Activated CD4-positive, alpha-beta T cell treated with anti-CD3 and anti-CD28 coated beads, Interleukin-2, amount 50 U/mL, for 48 hours (primary cell): ENCODE results near the gene NAP1L1.

Experiments
- DNase-seq, 2 experiments: peaks; one replicate each; pipeline ENCODE4 v3.0.0-alpha.2; 2020

Gene NAP1L1

DNA sequence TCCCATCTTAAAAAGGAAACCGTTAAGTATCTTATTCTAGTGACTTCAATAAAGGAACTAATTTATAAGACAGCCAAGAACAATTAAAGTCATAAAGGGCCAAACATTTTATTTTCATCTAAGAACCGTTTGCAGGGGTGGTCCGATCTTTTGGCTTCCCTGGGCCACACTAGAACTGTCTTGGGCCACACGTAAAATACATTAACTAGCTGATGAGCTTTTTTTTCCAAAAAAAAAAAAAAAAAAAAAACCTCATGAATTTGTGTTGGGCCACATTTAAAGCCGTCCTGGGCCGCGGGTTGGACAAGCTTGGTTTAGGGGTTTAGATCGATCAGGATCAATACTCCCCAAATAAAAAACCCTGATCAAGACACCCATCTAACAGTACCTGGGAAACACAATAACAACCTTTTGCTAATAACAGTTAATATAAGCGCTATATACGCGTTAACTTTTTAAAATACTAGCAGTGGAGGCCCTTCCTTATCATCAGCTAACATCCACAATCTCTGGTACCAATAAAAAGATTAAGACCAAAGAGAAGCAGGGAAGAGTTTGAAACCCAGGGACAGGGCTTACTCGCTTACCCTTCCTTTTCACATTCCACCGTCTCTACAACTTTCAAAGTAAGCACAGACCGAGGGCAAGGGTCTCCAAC, 1.1 kb downstream of the NAP1L1 start:
- DNase-seq, result no peak

GRCh38 chr12:76081909-76082308, 2.6 kb downstream of the NAP1L1 start:
- no peak for DNase-seq

GRCh38 chr12:76080729-76081415, 3.6 kb downstream of the NAP1L1 start:
- DNase-seq, result no peak

DNA sequence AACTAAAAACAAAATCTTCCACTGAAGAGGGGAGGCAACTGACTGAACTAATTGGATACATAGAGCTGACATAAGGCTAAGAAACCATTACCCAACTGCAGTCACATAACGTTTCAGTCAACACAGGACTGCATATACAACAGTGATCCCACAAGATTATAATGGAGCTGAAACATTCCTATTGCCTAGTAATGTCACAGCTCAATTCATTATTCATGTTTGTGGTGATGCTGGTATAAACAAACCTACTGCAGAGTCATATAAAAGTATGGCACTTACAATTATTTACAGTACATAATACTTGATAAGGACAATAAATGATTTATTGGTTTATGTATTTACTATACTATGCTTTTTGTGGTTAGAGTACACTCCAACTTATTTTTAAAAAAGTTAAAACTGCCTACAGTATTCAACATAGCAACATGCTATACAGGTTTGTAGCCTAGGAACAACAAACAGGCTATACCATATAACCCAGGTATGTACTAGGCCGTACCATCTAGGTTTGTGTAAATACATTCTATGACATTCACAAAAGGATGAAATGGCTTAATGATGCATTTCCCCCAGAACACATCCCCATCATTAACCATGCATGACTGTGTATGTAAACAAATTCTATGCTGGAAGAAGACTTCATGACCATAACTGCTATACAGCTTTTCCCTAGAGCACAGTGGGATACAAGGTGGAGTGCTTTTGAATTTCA, 4.3 kb downstream of the NAP1L1 start:
- DNase-seq, result no peak

DNA sequence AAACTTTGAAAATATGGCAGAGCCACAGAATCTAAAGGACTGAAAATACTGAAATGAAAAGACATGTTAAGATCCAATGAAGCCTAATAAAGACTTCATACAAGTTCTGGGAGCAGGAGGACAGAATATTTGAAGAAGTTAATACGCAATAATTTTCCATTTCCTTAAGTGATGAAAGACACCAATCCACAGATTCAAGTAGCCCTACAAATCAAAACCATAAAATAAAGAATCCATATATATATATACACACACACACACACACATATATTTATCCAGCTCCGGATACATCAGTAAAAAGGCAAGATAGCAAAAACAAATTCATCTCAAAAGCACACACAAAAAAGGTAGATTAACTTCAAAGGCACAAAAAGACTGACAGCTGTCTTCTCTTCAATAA, 5.7 kb downstream of the NAP1L1 start:
- no peak for DNase-seq

DNA sequence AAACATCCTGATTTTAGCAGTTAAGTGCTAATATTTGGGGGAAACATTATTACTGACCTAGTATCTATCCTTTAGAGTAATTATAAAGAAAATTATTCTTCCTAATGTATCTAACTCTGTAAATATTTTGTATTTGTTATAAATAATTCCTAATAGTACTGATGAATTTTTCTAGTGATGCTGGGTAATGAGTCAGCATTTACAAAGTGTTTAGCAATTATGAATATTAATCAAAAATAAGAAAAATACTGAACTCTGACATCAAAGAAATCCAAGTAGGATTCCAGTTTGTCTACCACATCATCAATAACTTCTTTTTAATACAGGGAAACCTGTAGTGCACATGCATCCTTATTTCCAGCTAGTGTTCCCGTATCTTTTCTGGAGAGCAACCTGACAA, 9.0 kb downstream of the NAP1L1 start:
- DNase-seq, result no peak

DNA sequence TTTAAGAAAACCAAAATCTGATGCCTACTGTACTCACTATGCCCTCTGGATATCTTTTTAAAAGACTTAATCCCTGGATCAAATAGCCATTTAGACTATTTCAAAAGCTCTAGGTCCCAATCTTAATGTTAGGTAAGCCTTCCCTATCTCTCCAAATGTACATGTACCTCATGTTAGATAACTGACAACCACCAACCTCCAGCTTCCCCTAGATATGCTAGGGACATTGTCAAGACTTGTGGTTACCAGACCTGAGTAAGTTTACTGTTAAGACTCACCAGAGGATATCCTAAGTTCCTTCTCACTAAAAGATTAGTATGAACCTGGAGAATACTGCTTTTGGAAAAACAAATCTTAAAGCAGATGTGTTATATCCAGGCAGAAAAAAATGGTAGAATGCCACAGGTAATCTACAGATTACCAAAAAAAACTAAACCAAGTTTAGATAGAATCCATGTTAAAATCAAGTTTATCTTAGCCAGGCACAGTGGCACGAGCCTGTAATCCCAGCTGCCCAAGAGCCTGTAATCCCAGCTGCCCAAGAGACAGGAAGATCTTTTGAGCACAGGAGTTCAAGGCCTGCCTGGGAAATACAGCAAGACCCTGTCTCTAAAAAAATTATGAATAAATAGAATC, 9.7 kb downstream of the NAP1L1 start:
- DNase-seq, result no peak

- no peak for DNase-seq
These were observed 10.9 kb downstream of the NAP1L1 start for GRCh38 chr12:76073561-76073960.

DNA sequence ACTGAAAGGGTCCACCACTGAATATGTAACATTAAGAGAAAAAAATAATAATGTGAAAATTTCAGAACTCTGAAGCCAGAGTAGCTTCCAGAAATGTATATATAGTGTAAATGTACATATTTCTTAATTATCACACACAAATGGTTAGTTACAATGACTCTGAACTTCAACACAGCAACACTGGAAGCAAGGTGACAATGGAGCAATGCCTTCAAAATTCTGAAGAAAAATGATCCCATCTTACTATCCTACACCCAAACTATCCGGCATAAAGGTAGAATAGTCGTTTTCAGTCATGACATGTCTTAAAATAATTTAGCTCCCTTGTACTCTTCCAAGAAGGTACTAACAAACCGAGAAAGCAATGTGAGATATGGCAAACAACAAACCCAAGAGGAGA, 11.9 kb downstream of the NAP1L1 start:
- no peak for DNase-seq

- no peak for DNase-seq
These were observed 15.1 kb downstream of the NAP1L1 start for GRCh38 chr12:76069339-76069738.

DNA sequence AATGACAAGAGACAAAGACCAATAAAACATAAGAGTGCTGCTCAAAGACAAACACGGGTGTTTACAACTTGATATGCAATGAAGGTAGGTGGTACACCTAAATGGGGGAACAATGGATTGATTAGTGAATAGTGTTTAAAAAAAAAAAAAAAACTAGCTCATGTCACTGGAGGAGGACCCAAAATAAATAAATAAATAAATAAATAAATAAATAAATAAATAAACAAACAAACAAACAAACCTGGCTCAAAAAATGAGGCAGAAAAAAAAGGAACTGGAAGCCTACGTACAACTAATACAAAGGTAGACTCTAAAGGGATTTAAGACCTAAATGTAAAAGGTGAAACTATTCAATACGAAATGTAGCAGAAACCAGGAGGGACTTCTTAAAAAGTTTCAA, 18.6 kb downstream of the NAP1L1 start:
- DNase-seq, result no peak

- DNase-seq, result no peak
These were observed 19.6 kb downstream of the NAP1L1 start for GRCh38 chr12:76064904-76065303.

- DNase-seq, result no peak
These were observed 24.4 kb downstream of the NAP1L1 start for GRCh38 chr12:76060111-76060510.

GRCh38 chr12:76057326-76057725, 27.2 kb downstream of the NAP1L1 start:
- DNase-seq, result no peak

DNA sequence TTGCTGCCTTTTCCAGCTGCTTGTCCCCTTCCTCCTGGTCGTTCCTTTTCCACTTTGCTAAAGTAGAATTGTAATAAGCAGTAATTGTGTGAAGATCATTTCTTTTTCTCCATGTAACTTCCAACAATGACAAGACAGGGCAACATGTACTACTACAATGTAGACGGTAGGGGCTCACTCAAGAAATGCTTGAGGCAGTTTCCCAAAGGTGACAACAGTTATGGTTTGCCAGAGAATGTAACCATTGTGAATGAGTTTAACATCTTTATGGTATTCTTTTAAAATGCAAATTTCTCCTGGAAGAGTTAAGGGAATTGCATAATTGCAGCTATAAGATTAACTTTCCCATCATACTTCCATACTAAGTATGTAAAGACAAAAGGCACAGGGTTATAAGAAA, 29.1 kb downstream of the NAP1L1 start:
- DNase-seq, result no peak

GRCh38 chr12:76049575-76050251, 34.8 kb downstream of the NAP1L1 start:
- DNase-seq, result no peak

DNA sequence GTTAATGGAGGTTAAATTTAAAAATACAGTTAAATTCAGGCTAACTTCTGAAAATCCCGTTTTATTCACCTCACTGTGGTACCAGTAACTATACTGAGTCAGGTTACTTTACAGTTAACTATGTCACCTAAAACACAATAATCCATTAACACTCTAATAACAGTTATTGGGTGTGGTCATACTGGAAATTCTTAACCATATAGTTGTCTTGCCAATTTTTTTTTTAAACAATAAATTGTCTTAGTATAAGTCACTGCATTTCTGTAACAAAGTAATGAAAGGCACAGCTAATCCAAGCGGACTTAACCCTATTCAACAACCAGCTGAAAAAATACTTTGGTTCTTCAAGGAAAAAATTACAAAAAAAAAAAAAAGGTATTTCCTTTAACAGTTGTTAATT, 36.7 kb downstream of the NAP1L1 start:
- no peak for DNase-seq

GRCh38 chr12:76047060-76047459, 37.4 kb downstream of the NAP1L1 start:
- no peak for DNase-seq

DNA sequence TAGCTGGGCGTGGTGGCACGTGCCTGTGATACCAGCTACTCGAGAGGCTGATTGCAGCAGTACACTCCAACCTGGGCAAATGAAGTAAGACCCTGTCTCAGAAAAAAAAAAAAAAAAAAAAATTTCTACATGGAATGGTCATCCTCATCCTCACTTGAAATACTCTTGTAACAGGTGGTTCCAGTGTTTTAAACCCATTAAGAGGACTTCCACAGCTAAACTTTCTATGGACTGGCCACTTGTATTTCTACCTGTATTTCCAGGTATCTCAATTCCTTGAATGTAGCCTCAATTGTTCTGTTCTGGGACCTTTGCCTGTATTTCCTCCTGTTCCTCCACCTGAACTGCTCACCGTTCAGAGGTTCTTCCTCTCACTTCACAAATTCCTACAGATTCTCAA, 41.1 kb downstream of the NAP1L1 start:
- DNase-seq, result no peak

GRCh38 chr12:76042147-76042546, 42.3 kb downstream of the NAP1L1 start:
- no peak for DNase-seq

DNA sequence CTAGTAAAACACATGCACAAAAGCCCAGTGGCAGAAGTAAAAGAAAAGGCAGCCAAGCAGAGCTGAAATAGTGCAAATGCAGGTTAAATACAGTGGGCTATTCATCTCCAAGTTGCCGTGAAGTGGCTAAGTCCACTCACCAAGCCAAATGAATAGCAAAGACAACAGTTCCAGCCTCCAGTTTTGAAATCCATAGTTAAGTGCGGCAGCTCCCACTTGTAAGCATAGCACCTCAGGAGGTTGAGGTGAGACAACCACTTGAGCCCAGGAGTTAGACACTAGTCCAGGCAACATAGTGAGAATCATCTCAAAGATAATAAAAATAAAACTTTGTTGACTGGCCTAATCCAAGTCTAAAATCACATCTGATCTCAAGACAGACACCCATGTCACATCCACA, 43.1 kb downstream of the NAP1L1 start:
- no peak for DNase-seq

- DNase-seq, result no peak
These were observed 44.0 kb downstream of the NAP1L1 start for GRCh38 chr12:76040461-76040860.

DNA sequence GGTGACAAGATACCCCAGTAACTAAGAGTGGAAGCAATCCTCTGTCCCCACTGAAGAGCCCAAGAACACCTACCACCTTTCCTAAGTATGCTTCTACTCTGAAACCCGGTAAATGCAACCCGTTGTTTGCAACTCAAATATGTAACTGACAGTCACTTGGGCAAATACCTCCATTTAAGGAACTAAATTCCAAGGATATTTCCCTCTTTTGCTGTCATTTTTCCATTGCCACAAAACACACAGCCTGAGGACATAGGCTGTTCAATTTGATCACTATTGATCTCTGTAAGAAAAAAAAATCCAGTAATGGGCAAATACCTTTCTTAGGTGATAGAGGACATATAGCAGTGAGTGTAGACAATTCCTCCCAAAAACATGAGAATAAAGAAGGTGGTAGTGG, 46.3 kb downstream of the NAP1L1 start:
- DNase-seq, result no peak
